Spleen (tissue), 11 donors: ENCODE data around the gene CHCHD6. TPM values are rescaled to one million over a fixed set of nuclear protein-coding genes. Genes with fewer than 3 reads are reported as not detected.

Experiments used
- DNase-seq: peaks from one replicate; pipeline ENCODE4 v3.0.0-alpha.2; 2020
- H3K27ac ChIP-seq, 8 donors: fragments of 200-600 bp; sonication (generic) in 7 of 8; 1 replicate in 4 of 8; 2 replicates in 4 of 8; pipeline versions ENCODE4 v1.5.0 to v1.8.0; 2016 to 2021; ENCODE audit warnings: inconsistent platforms in 4 of 8, mild to moderate bottlenecking in 4 of 8, moderate library complexity in 1 of 8
- H3K27me3 ChIP-seq, 7 donors: fragments of 200-600 bp; sonication (generic) in 6 of 7; replicated peaks in 1 of 7; 1 replicate in 4 of 7; 2 replicates in 3 of 7; pipeline versions ENCODE4 v1.5.0 to v1.8.0; 2016 to 2021; ENCODE audit warnings: inconsistent platforms in 3 of 7, mild to moderate bottlenecking in 1 of 7
- H3K36me3 ChIP-seq, 6 donors: fragments of 200-600 bp; sonication (generic) in 5 of 6; 1 replicate in 4 of 6; 2 replicates in 2 of 6; pipeline versions ENCODE4 v1.5.0 to v1.8.0; 2016 to 2021; ENCODE audit warnings: inconsistent platforms in 2 of 6
- H3K4me1 ChIP-seq, 6 donors: fragments of 200-600 bp; sonication (generic) in 5 of 6; 1 replicate in 3 of 6; 2 replicates in 3 of 6; pipeline versions ENCODE4 v1.5.0 to v1.8.0; 2016 to 2021; ENCODE audit warnings: inconsistent platforms in 3 of 6
- H3K4me3 ChIP-seq, 8 donors: fragments of 200-600 bp; sonication (generic) in 7 of 8; 1 replicate in 4 of 8; 2 replicates in 4 of 8; pipeline versions ENCODE4 v1.5.0 to v1.8.0; 2016 to 2021; ENCODE audit warnings: inconsistent platforms in 4 of 8, mild to moderate bottlenecking in 4 of 8, moderate library complexity in 2 of 8
- H3K9me3 ChIP-seq, 8 donors: fragments of 200-600 bp; sonication (generic) in 7 of 8; 1 replicate in 4 of 8; 2 replicates in 4 of 8; pipeline versions ENCODE4 v1.5.0 to v1.8.0; 2016 to 2021; ENCODE audit warnings: inconsistent platforms in 4 of 8
- CTCF ChIP-seq, 11 experiments: fragments of 200-600 bp in 7 of 11; fragments of 450-650 bp in 4 of 11; sonication (generic) in 4 of 11; IDR thresholded peaks in 8 of 11; conservative IDR thresholded peaks in 3 of 11; 1 replicate in 7 of 11; 2 replicates in 4 of 11; pipeline versions ENCODE4 v1.4.0 to v1.8.0; 2016 to 2021; ENCODE audit warnings: antibody characterized with exemption in 11 of 11, inconsistent platforms in 4 of 11, mild to moderate bottlenecking in 1 of 11
- POLR2A ChIP-seq, 3 donors: fragments of 450-650 bp; IDR thresholded peaks; one replicate each; pipeline ENCODE4 v1.5.1; 2017; ENCODE audit warnings: antibody characterized with exemption in 3 of 3, mild to moderate bottlenecking in 1 of 3
- POLR2AphosphoS5 ChIP-seq, 3 donors: sonication (generic); formaldehyde crosslinking; IDR thresholded peaks; one replicate each; pipeline ENCODE4 v1.5.1; 2017; ENCODE audit warnings: antibody characterized with exemption in 3 of 3
- WGBS, 5 donors: extraction: QIAGEN DNeasy Blood & Tissue Kit in 3 of 5; methylation state at CpG; one replicate each; pipeline versions ENCODE4 v1.1.5 to v1.1.7; 2013 to 2018; 5-methylcytosine and 5-hydroxymethylcytosine counted together
- intact Hi-C: fragments of 100-400 bp; cut with DNase I; formaldehyde crosslinking; loops from one replicate; pipeline ENCODE4 v1.15.0; 2023; ENCODE audit warnings: low total_unique reads
- polyA plus RNA-seq, 3 donors: library from polyadenylated mRNA; stranded (reverse); fragments of 200-250 nt; gene quantifications; one replicate each; pipeline ENCODE4 v1.2.1, GENCODE V29; 2013
- total RNA-seq, 7 donors: library from RNA; depleted of rRNA in 3 of 7; stranded (reverse); fragments of >200 nt in 3 of 7; fragmentation: NEBNext Ultra II Directional in 4 of 7; extraction: Animal tissue kit (Norgen Biotek cat#: 25700) in 4 of 7; gene quantifications; one replicate each; pipeline versions ENCODE4 v1.1.0 to v1.2.1, GENCODE V29; 2016 to 2021
- donor health status: healthy with polysubstance abuse.
- donor health status: DM: no; HTN: no; CAD: no; lungs with moderate emphysema.
- donor health status: DM: no; HTN: no; CAD: no.
- donor health status: Bipolar disorder and iron deficiency.
- donor health status: healthy.
- donor health status: DM: no; HTN: no; CAD: no.
- donor health status: DM: yes; HTN: yes; CAD: no.

CHCHD6 gene
- total and polyA plus RNA-seq, 10 donors, result 6.3 to 39.1 (median 11.8) TPM

DNA sequence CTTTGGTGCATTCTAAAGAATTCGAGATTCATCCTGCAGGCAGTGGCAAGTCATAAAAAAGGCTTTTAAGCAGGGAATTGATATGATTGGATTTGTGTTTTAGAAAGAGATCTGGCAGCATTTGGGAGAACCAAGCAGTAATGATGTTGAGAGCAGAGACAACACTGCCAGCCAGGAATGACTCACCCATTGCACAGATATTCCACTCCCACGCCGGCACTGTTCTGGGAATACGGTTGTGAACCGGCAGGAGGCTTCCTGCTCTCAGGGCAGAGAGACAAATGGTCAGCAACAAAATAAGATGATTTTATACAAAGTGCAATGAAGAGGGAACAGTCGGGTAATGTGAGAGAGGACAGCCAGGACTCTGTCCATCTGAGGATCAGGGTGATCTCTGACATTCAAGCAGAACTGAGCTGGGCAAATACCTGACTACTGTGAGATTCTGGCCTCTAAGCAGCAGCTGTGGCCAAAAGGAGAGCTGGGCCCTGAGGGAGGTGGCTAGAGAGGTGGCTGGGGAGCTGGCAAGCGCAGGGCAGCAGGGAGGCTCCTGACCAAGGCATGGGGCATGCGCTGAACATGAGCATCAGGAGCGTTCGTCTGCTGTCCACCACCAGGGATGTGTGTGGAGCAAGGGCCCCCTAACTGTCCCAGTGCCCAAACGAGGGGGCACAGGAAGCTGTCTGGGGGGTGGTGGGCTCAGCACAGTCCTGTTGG lies 222.8 kb downstream of the CHCHD6 start:
- Histone ChIP-seq H3K4me3 (no peak overlapping the region), H3K36me3 (no peaks in the 10 kb centered on the region), H3K27me3 (peaks cover 0 to 23% (median 0%) of the 10 kb centered on the region in 7 donors), H3K9me3 (no peaks in the 10 kb centered on the region), H3K27ac (peak overlapping the region in 6 of 8 donors; percentile 47 to 75 (median 63)), H3K4me1 (peaks cover 21 to 65% (median 44%) of the 10 kb centered on the region in 6 donors)
- DNase-seq, result peak; percentile 71
- WGBS, 5 donors, result 71 to 86% (median 76%) methylated on average over 7 to 11 of the region's 11 CpGs
- TF ChIP-seq POLR2A (IDR thresholded peaks at IDR 0.05) (no peak), POLR2AphosphoS5 (IDR thresholded peaks at IDR 0.05) (peak in 1 of 3 donors; percentile 67), CTCF (IDR thresholded peaks at IDR 0.05 in 8 of 11, conservative IDR thresholded peaks at IDR 0.05 in 3 of 11) (peak in 4 of 11 experiments; percentile 18 to 36 (median 30))
- intact Hi-C loops, result no loop called here

GRCh38 chr3:126927401-126927750 lies 223.3 kb downstream of the CHCHD6 start:
- Histone ChIP-seq H3K36me3 (no peaks in the 10 kb centered on the region), H3K4me1 (peaks cover 21 to 65% (median 45%) of the 10 kb centered on the region in 6 donors), H3K27ac (peak overlapping the region in 4 of 8 donors; percentile 6 to 75 (median 58)), H3K27me3 (peaks cover 0 to 23% (median 0%) of the 10 kb centered on the region in 7 donors), H3K9me3 (no peaks in the 10 kb centered on the region), H3K4me3 (no peak overlapping the region)
- TF ChIP-seq CTCF (IDR thresholded peaks at IDR 0.05 in 8 of 11, conservative IDR thresholded peaks at IDR 0.05 in 3 of 11) (no peak), POLR2A (IDR thresholded peaks at IDR 0.05) (no peak)
- DNase-seq, result no peak
- WGBS, 5 donors, result 79 to 86% (median 82%) methylated on average over 4 of the region's 4 CpGs
- intact Hi-C loops, result no loop called here

- DNase-seq, result peak; percentile 46
- H3K27me3 ChIP-seq, result peaks cover 0 to 23% (median 0%) of the 10 kb centered on the region in 7 donors
- no peaks in the 10 kb centered on the region for H3K9me3 ChIP-seq
- intact Hi-C loops, result no loop called here
- TF ChIP-seq POLR2AphosphoS5 (IDR thresholded peaks at IDR 0.05) (no peak), CTCF (IDR thresholded peaks at IDR 0.05 in 8 of 11, conservative IDR thresholded peaks at IDR 0.05 in 3 of 11) (no peak), POLR2A (IDR thresholded peaks at IDR 0.05) (no peak)
- no peaks in the 10 kb centered on the region for H3K36me3 ChIP-seq
- no peak overlapping the region for H3K4me3 ChIP-seq
- H3K4me1 ChIP-seq, result peaks cover 22 to 65% (median 48%) of the 10 kb centered on the region in 6 donors
- 93 to 98% (median 95%) methylated on average over 4 to 6 of the region's 6 CpGs for WGBS, 5 donors
- no peak overlapping the region for H3K27ac ChIP-seq
These were observed 223.8 kb downstream of the CHCHD6 start for GRCh38 chr3:126927846-126928245.

GRCh38 chr3:126928921-126929474 lies 225.0 kb downstream of the CHCHD6 start:
- intact Hi-C loops, result no loop called here
- H3K36me3 ChIP-seq, result no peaks in the 10 kb centered on the region
- DNase-seq, result peak; percentile 31

More at GRCh38 chr3:126928921-126929474, 225.0 kb downstream of the CHCHD6 start:
- Histone ChIP-seq H3K9me3 (no peaks in the 10 kb centered on the region), H3K4me1 (peaks cover 31 to 70% (median 57%) of the 10 kb centered on the region in 6 donors), H3K4me3 (no peak overlapping the region), H3K27ac (no peak overlapping the region), H3K27me3 (peaks cover 0 to 16% (median 0%) of the 10 kb centered on the region in 7 donors)
- TF ChIP-seq POLR2A (IDR thresholded peaks at IDR 0.05), result no peak
- no peak for TF ChIP-seq POLR2AphosphoS5 (IDR thresholded peaks at IDR 0.05)
- no peak for TF ChIP-seq CTCF (IDR thresholded peaks at IDR 0.05 in 8 of 11, conservative IDR thresholded peaks at IDR 0.05 in 3 of 11)
- 78 to 94% (median 92%) methylated on average over 3 of the region's 3 CpGs for WGBS, 5 donors
